T47D (cell line): Measurements from ENCODE around the gene ASAP3.

Experiments used
- DNase-seq, 2 experiments: peaks; one replicate each; pipeline versions ENCODE4 v3.0.0 to v3.0.0-alpha.2; 2011 to 2012; ENCODE audit warnings: low read depth in 1 of 2, low spot score in 1 of 2
- JUND ChIP-seq: IDR thresholded peaks from 2 replicates; pipeline ENCODE4 v1.6.1; 2012; ENCODE audit warnings: low read depth
- in situ Hi-C: cut with HindIII; loops from 2 replicates; pipeline ENCODE4 v1.10.0; 2016; ENCODE audit warnings: low sequenced_read_pairs, low pct_unique_long_range_greater_than_20kb

Gene ASAP3

GRCh38 chr1:23449306-23449705 is 34.7 kb downstream of the ASAP3 start:
- in situ Hi-C loops = no loop called here
- peak in 1 of 2 experiments; percentile 91 for DNase-seq
- TF ChIP-seq JUND = no peak

DNA sequence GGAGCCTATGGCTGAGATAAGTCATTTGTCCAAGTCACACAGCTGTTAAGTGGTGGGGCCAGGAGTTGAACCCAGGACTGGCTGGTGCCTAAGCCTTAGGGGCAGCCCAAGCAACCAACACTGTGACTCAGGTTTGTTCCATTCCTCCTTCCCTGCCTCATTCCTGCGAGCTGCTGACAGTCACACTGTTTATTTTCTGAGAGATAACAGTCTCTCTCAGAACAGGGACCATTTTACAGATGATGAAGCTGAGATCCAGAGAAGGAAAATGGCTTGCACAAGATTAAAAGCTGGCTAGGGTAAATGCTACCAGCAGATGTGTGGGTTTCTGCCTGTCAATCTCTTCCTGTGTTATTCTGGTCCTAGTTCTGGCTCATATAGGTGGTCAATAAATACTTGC is 35.1 kb downstream of the ASAP3 start:
- in situ Hi-C loops = no loop called here
- no peak for TF ChIP-seq JUND
- DNase-seq = peak in 1 of 2 experiments; percentile 18

GRCh38 chr1:23446661-23447310 is 37.2 kb downstream of the ASAP3 start:
- TF ChIP-seq JUND = no peak
- in situ Hi-C loops = no loop called here
- no peak for DNase-seq

GRCh38 chr1:23444596-23445390 is 39.2 kb downstream of the ASAP3 start:
- no peak for DNase-seq
- in situ Hi-C loops = no loop called here
- TF ChIP-seq JUND = no peak

DNA sequence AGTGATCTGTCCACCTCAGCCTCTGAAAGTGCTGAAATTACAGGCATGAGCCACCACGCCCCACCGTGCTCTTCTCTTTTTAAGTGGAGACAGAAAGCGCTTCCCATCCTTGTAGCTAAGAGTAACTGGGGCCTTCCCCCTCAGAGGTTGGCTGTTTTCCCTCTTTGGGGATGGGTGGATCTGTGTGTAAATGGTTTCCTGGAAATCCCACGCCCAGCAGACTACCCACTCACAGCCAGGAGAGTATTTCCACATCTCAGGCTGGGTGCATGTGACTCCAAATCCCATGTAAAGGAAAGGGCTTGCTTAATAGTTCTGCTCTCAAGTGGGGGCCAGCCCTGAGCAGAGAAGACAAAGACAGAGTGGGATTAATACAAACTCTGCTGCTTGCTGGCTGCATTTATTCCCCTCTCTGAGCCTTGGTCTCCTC is 39.9 kb downstream of the ASAP3 start:
- in situ Hi-C loops = no loop called here
- no peak for DNase-seq
- TF ChIP-seq JUND = no peak

DNA sequence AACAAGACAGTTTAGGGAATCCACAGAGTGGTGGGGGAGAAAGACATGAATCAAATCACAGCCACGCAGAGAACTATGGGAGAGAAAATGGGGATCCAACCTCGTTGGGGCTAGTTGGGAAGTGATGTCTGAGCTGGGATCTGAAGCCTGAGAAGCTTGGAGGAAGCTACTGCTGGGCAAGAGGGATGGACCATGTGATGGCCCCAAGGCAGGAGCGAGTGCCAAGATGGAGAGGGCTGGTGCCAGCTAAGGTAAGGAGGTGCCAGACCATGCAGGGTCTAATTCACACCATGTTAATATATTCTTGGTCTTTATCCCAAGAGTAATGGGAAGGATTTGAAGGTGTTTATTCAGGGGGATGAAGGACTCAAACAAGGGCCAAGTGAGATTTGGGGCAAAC is 41.2 kb downstream of the ASAP3 start:
- peak; percentile 25 to 50 for DNase-seq
- TF ChIP-seq JUND = no peak
- in situ Hi-C loops = no loop called here

GRCh38 chr1:23441446-23442148 is 42.4 kb downstream of the ASAP3 start:
- DNase-seq = no peak
- TF ChIP-seq JUND = no peak
- in situ Hi-C loops = no loop called here

DNA sequence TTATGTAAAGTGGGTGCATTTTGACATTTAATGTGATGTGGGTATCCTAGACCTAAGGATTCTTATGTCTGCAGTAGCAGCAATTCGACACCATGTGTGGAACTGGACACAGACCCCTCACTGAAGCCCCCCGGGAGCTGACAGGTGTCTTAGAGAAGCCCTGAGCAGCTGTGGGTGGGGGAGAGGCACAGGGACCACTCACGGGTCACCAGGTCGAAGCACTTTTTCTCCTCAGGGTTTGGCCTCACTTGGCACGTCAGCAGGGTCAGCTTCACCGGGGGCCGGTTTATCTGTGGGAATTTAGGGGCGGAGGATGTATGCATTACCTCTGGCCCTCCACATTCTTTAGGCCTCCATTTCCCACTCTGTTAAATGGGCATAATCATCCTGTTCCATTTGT is 45.4 kb downstream of the ASAP3 start:
- in situ Hi-C loops = no loop called here
- no peak for TF ChIP-seq JUND
- no peak for DNase-seq

GRCh38 chr1:23437355-23437664 is 46.7 kb downstream of the ASAP3 start:
- in situ Hi-C loops = no loop called here
- DNase-seq = no peak
- no peak for TF ChIP-seq JUND

- no peak for DNase-seq
- TF ChIP-seq JUND = no peak
- in situ Hi-C loops = no loop called here
Observed at GRCh38 chr1:23436520-23437354, 47.2 kb downstream of the ASAP3 start.

- peak in 1 of 2 experiments; percentile 54 for DNase-seq
- in situ Hi-C loops = no loop called here
- no peak for TF ChIP-seq JUND
Observed at GRCh38 chr1:23434260-23434775, 49.7 kb downstream of the ASAP3 start.

DNA sequence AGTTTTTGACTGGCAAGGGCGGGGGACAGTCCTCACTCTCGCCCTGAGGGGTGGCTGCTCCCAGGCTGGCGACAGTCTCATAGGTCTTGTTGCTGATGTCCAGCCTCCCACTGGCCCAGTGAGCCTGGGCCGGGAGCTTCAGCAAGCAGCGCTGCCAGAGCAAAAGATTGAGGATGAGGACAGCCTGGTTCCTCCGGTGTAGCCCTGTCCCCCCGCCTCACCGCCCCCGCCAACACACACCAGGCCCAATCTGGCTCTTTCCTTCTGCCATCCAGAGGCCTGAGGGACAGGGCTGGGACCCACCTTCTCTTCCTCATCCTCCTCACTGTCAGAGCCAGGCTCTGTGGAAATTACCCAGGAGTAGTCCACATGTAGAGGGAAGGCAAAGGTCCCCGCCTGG is 50.9 kb downstream of the ASAP3 start:
- in situ Hi-C loops = no loop called here
- no peak for DNase-seq
- TF ChIP-seq JUND = no peak
